ENCODE measurements around the gene RARS2. TPM values are rescaled to one million over a fixed set of nuclear protein-coding genes. Genes with fewer than 3 reads are reported as not detected.
A peak's percentile ranks its signal among the peaks of the same experiment; 100 is the strongest.

RARS2 gene
- total RNA-seq, 1 experiment from 2014 or later: 23.5 TPM

DNA sequence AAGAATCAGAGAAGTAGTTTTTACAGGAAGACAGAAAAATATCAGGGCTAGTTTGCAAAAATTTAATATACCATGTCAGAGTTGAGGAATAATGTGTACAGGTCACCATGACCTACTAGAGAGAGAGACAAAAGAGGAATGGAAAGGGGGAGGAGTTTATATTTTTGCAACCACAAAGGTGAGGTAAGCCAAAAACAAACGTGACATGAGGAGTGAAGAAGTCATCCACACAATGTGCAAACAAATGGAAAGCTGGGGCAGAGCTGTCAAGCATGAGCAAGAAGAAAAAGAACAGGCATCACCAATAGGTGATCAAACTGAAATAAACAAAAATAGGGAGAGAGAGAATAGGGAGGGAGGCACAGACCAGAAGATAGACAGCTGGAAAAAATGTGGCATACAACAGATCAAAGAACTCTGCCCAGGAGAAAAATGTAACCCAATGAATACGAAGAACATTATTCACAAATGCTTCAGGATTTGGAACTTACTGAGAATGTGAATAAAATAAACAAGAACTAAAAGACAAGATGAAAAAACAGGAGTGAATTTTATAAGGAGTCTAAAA is 15.5 kb downstream of the RARS2 start:
- no peak for DNase-seq (ENCODE audit: low spot score)

- DNase-seq (ENCODE audit: low spot score): no peak
These were observed 16.3 kb downstream of the RARS2 start for GRCh38 chr6:87573307-87574024.

- no peak for DNase-seq (ENCODE audit: low spot score)
These were observed 16.9 kb downstream of the RARS2 start for GRCh38 chr6:87572883-87573282.

GRCh38 chr6:87572021-87572420 is 17.8 kb downstream of the RARS2 start:
- no peak for DNase-seq (ENCODE audit: low spot score)

GRCh38 chr6:87561017-87561416 is 28.8 kb downstream of the RARS2 start:
- no peak for DNase-seq (ENCODE audit: low spot score)

DNA sequence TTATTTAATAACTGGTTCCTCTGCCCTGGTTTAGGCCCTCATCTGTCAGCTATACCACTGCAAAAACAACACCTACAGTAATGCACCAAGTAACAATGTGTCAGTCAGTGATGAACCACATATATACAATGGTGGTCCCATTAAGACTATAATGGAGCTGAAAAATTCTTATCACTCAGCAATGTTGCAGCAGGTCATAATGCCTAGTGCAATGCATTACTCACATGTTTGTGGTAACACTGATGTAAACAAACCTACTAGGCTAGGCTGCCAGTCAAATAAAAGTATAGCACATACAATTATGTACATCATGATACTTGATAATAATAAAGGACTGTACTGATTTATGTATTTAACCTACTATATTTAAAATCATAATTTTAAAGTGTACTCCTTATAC is 31.3 kb downstream of the RARS2 start:
- DNase-seq (ENCODE audit: low spot score): peak; percentile 16

DNA sequence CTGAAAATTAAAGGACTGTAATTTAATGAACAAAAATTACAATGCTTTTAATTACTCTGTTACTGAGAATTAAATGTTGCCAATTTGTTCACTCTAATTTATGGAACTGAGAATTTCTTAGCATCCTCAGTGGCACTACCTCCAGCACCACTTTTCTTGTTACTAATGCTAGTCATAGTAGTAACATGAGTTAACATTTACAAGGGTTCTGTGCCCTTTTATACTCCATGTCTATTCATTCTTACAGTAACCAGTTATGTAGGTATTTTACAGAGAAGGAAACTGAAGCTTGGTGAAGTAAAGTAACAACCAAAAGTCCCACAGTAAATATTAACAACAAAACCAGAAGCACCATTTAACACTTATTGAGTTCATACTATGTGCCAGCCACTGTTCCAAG is 34.3 kb downstream of the RARS2 start:
- no peak for DNase-seq (ENCODE audit: low spot score)

- DNase-seq (ENCODE audit: low spot score): no peak
These were observed 36.5 kb downstream of the RARS2 start for GRCh38 chr6:87553159-87553765.

GRCh38 chr6:87551799-87552198 is 38.0 kb downstream of the RARS2 start:
- DNase-seq (ENCODE audit: low spot score): no peak

- no peak for DNase-seq (ENCODE audit: low spot score)
These were observed 45.4 kb downstream of the RARS2 start for GRCh38 chr6:87544474-87544735.

DNA sequence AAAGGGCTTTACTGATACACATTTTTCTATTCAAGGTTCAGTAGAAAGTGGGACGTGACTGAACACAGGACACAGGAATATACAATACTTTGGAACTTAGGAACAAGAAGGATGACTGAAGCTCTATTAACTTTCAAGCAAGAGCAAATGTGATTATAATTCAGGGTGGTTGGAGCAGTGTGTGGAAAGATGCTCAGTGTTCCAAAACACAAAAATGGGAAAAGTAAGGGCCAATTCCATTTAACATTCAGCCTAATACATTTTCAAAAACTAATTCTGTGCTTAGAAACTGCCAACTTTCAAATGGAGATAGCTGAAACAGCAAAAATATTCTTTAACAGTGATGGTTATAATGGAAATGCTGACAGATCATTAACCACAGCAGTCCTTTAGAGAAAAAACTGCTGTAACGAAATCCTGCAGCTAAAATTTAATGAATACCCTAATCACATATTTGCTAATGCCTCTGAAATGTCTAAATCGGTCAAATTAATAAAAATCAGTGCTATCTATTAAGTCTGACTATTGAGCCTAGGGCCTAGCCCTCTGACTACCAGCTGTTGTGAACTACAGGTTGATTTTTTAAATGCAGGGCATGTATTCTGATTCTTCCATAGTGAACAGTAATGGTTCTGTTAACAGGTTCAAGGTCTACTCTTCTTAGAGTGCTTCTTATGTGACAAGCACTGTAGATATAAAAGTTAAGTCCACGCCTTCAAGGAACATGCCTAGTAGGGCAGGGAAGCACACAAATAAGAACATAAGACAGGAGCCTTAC is 45.9 kb downstream of the RARS2 start:
- DNase-seq (ENCODE audit: low spot score): no peak

GRCh38 chr6:87541744-87542143 is 48.0 kb downstream of the RARS2 start:
- DNase-seq (ENCODE audit: low spot score): no peak

GRCh38 chr6:87541041-87541440 is 48.7 kb downstream of the RARS2 start:
- DNase-seq (ENCODE audit: low spot score): no peak

DNA sequence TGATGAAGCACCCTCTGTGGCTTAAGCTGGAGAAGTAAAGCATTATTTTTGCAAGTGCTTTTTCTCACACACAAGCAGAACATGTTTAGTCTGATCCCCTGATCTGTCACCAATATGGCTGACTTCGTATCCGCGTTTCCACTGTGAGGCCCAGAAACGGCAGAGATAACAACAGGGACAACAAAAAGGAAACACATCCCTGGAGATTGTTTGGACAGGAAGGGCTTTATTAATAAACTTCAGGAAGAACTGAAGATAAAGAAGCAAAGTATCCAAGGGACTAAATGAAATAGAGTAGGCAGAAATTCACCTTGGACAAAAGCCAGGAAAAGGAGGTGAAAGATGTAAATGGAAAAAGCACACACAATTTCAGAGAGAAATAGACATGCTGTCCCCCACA is 49.2 kb downstream of the RARS2 start:
- DNase-seq (ENCODE audit: low spot score): no peak

DNA sequence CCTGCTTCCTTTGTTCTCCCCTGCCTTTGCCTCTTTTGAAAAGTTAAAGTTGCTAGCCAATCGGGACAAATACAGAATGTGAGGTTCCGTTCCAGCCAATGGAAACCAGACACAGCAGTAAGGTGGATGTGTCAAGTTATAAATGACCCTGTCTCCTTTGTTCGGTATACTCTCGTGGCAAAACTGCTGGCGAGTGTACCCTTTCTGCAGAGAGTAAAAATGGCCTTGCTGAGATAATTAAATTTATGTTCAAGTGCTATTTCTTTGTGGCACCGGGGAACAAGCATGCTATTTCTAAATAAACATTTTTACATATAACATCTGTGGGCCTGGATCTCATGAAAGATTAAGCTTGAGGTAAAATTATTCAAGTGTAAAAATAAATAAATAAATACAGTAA is 50.2 kb downstream of the RARS2 start:
- no peak for DNase-seq (ENCODE audit: low spot score)

GRCh38 chr6:87538510-87539260 is 51.1 kb downstream of the RARS2 start:
- no peak for DNase-seq (ENCODE audit: low spot score)

DNA sequence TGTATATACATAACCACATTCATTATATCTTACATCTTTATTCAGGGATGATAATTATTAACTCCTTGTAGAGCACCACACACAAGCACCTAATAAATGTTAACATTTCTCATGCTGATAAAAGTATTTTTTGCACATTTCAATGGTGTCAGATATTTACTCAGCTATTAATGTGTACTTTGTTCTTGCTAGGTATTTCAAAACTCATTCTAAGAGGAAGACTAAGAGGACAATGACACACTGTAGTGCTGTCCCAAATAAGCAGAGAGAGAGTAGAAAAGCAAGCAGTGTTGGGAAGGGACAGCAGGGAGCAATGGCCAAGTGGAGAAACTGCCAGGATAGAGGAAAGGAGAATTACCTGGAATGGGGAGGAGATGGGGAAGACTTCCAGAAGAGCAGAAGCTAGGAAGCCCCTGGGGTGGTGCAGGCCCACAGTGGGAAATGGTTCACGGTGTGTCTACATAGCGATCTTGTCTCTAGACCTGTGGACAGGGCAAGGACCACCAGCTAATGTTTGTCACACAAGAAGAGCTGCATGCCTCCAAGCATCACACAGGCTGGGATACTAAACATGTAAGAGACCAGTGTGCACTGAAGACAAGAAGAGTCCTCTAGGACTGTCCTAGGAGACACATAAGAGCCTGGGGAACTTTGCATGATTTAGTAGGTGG is 55.3 kb downstream of the RARS2 start:
- DNase-seq (ENCODE audit: low spot score): no peak

GRCh38 chr6:87529221-87529620 is 60.6 kb downstream of the RARS2 start:
- DNase-seq (ENCODE audit: low spot score): no peak

DNA sequence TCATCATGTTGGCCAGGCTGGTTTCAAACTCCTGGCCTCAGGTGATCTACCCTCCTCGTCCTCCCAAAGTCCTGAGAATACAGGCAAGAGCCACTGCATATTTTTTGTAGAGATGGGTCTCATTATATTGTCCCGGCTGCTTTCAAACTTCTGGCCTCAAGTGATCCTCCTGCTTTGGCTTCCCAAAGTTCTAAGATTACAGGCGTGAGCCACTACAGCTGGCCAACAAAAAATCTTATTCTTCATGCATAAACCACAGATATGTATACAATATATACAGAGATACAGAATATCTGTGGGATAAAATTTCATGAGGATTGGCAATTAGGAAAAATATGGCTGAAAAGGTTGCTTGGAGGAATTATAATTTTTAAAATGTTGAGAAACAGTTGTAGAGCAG is 67.1 kb downstream of the RARS2 start:
- no peak for DNase-seq (ENCODE audit: low spot score)

DNA sequence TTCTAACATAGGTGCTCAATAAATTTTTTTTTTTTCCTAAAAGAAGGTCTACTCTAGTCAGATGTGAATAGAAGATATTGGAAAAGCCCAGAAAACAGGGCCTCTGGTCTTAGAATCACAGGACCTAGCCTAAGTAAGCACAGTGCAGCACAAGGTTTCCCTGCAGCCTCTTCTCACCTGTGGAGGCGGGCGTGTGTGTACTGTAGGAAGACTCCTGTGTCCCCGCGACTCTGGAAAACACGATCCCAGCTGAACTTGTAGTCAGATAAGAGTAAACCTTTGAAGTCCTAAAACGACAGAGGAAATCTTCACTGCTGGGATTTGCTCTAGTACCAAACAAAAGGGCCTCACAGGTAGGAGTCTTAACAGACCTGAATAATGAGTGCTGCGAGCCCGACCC is 71.3 kb downstream of the RARS2 start:
- DNase-seq (ENCODE audit: low spot score): no peak

DNA sequence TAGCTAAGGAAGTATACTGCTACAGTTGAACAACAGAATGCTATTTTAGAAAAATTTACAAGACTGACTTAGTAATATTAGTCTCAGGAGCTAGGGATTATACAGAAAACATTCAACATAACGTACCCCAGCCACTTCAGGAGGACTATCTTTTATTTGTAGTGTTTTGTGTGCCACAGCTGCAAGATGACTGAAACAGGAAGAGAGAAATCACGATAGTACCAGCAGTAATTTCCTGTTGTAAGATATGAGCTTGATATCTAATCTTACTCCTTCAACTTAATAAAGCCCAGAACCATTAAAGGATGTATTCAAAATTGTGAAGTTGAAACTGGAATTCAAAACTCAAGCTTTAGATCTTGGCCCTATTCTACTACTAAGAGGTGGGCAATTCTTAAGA is 75.0 kb downstream of the RARS2 start:
- no peak for DNase-seq (ENCODE audit: low spot score)

DNA sequence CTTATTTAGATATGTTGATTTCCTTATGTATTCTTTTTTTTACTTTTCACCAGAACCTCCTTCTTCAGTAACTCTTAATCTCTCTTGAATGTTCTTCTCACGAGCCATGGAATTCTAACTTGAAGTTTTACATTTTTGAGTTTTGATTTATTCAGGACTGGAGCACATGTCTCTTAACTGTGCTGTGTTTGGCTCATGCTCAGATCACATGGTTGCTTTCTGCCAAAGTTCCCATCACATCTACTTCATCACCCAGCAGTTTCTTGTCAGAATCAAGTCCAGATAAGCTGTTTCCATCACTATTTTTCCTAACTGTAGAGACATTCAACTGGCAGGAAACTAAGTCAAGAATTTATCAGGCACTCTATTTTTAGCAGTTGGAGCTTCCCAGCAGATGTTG is 85.3 kb downstream of the RARS2 start:
- no peak for DNase-seq (ENCODE audit: low spot score)
